Activated CD4-positive, alpha-beta T cell treated with anti-CD3 and anti-CD28 coated beads for 36 hours (primary cell): ENCODE measurements around the gene SPACA9. TPM values are rescaled to one million over a fixed set of nuclear protein-coding genes. Genes with fewer than 3 reads are reported as not detected.

Source experiments
- ATAC-seq: fragments of 200-7000 bp; cut with Tn5 transposase; one replicate; pipeline ENCODE4 v1.10.0; 2021; ENCODE audit warnings: mild to moderate bottlenecking, moderate library complexity
- CTCF ChIA-PET: fragments of 350-600 bp; sonication (Branson Sonifier 250); formaldehyde crosslinking; loops from one replicate; lab custom pipeline; 2021; ENCODE audit warnings: antibody characterized with exemption; lab: Charles Lee
- POLR2A ChIA-PET: fragments of 350-600 bp; sonication (Branson Sonifier 250); formaldehyde crosslinking; loops from one replicate; lab custom pipeline; 2021; ENCODE audit warnings: antibody characterized with exemption, inconsistent platforms; lab: Charles Lee
- DNase-seq: peaks from one replicate; pipeline ENCODE4 v3.0.0-alpha.2; 2020
- H3K27ac Mint-ChIP-seq: one replicate; pipeline ENCODE4 v1.8.0; 2021; ENCODE audit warnings: mixed read lengths
- H3K27me3 Mint-ChIP-seq: one replicate; pipeline ENCODE4 v1.8.0; 2021; ENCODE audit warnings: mixed read lengths
- H3K36me3 Mint-ChIP-seq: one replicate; pipeline ENCODE4 v1.8.0; 2021; ENCODE audit warnings: low read depth, mixed read lengths
- H3K4me1 Mint-ChIP-seq: one replicate; pipeline ENCODE4 v1.8.0; 2021; ENCODE audit warnings: mixed read lengths
- H3K4me3 Mint-ChIP-seq: one replicate; pipeline ENCODE4 v1.8.0; 2021; ENCODE audit warnings: mild to moderate bottlenecking, moderate library complexity, mixed read lengths
- H3K9me3 Mint-ChIP-seq: one replicate; pipeline ENCODE4 v1.8.0; 2021; ENCODE audit warnings: low read depth, mixed read lengths
- intact Hi-C, 2 experiments: fragments of 100-400 bp; cut with DNase I in 1 of 2; cut with micrococcal nuclease in 1 of 2; formaldehyde crosslinking; loops; one replicate each; pipeline versions ENCODE4 v1.14.2 to v1.15.1; 2022 to 2024; cut with DNase I, micrococcal nuclease
- total RNA-seq, 2 experiments: library from RNA; stranded (reverse); gene quantifications; one replicate each; pipeline ENCODE4 v1.2.3, GENCODE V29; 2021

The SPACA9 gene
- total RNA-seq, 2 experiments from 2014 or later, result 2.7 to 4.4 TPM

DNA sequence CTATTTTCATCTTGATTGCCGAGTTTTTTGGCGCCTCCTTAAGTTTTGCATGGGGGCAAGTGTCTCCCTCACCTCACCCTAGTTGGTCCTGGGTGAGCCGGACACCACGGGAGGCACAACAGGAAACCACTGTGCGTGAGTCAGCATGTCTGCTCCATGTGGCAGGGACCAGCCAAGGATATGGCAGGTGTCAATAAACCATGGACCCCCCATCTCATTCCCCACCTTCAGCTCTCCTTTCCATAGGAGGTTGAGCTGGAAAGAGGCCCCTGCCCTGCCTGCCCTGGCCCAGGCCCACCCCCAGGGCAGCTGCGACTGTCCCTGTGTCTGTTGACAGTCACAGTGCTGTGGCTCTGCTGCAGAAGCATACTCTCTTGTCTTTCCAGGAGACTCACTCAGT lies 3.1 kb downstream of the SPACA9 start:
- Mint-ChIP-seq H3K27ac (no peak overlapping the region), H3K4me3 (no peak overlapping the region), H3K36me3 (no peaks in the 10 kb centered on the region), H3K27me3 (no peaks in the 10 kb centered on the region), H3K9me3 (no peaks in the 10 kb centered on the region), H3K4me1 (peaks cover 17% of the 10 kb centered on the region)
- ChIA-PET POLR2A (no interaction called here), CTCF (interaction anchor here (0.6 kb wide), 1 partner anchor 1260 kb away, joined by 3 read pairs; no protein-coding TSS in a partner anchor)
- DNase-seq (no peak), ATAC-seq (no peak)
- intact Hi-C loops, result no loop called here

DNA sequence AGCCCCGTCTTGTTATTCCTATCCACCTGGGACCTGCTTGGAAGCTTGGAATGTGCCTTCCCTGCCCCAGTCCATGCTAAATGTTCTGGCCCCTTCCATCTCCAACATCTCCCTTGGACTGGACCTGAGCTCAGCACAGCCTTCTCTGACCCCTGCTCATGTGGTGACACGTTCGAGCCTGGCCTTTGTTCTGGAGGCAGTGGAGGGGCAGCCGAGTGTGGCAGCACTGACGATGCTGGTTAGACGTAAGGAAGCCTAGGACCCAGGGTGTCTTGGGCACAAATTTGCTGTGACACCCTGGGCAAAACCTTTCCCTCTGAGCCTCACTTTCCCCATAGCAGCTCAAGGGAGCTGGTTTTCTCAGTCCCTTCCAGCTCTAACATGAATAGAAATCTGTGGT lies 3.9 kb downstream of the SPACA9 start:
- intact Hi-C loops, result no loop called here
- H3K27ac Mint-ChIP-seq, result peak overlapping the region; percentile 26
- DNase-seq (no peak), ATAC-seq (no peak)
- no peaks in the 10 kb centered on the region for H3K36me3 Mint-ChIP-seq
- ChIA-PET CTCF (no interaction called here), POLR2A (no interaction called here)
- H3K4me3 Mint-ChIP-seq, result no peak overlapping the region
- H3K9me3 Mint-ChIP-seq, result no peaks in the 10 kb centered on the region
- H3K4me1 Mint-ChIP-seq, result peaks cover 17% of the 10 kb centered on the region
- no peaks in the 10 kb centered on the region for H3K27me3 Mint-ChIP-seq

DNA sequence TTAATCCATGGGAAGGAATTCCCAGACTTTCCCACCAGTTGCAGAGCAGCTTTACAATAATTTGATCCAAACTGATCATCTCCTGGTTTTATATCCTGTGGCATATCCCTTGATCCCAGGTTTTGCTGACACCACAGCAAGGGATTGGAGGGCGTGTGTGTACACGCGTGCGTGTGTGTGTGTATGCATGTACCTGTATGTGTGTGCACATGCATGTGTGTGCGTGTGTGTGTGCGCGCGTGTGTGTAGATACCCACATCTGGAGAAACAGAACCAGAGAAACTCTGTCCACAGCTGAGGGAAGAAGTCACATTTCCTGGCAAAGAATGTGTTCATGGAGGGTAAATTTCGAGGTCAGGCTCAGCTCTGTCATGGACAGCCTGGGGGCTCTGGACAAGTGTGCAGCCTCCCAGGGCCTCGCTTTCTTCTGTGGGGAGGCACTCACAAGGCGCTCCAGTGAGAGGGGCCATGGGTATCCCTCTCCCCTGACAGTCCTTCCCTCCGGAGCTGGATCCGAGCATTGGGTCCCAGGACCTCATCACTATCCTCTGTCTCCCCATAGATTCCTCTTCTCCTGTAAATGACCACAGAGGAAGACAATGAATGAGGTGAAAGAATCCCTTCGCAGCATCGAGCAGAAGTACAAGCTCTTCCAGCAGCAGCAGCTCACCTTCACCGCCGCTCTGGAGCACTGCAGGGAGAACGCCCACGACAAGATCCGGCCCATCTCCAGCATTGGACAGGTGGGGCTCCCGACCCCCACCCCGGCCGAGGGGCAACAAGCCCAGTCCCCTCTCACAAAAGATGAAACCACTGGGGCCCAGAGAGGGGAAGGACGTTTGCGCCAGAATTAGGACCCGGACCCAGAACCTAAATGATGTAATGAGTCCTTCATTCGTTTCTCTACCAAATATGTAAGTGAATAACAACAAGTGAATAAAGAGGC lies 4.9 kb downstream of the SPACA9 start:
- ATAC-seq, result no peak
- no peaks in the 10 kb centered on the region for H3K27me3 Mint-ChIP-seq
- H3K27ac Mint-ChIP-seq, result no peak overlapping the region
- ChIA-PET CTCF (no interaction called here), POLR2A (no interaction called here)
- H3K4me1 Mint-ChIP-seq, result peaks cover 18% of the 10 kb centered on the region
- H3K9me3 Mint-ChIP-seq, result no peaks in the 10 kb centered on the region
- no peak overlapping the region for H3K4me3 Mint-ChIP-seq
- intact Hi-C loops, result no loop called here
- H3K36me3 Mint-ChIP-seq, result no peaks in the 10 kb centered on the region
- no peak for DNase-seq

GRCh38 chr9:132885720-132886333 lies 7.1 kb downstream of the SPACA9 start:
- ChIA-PET POLR2A (no interaction called here), CTCF (interaction anchor here (0.6 kb wide), 1 partner anchor 16 kb away, joined by 3 read pairs; no protein-coding TSS in a partner anchor)
- Mint-ChIP-seq H3K27me3 (no peaks in the 10 kb centered on the region), H3K4me1 (peaks cover 9% of the 10 kb centered on the region), H3K4me3 (no peak overlapping the region), H3K27ac (no peak overlapping the region), H3K36me3 (no peaks in the 10 kb centered on the region), H3K9me3 (no peaks in the 10 kb centered on the region)
- ATAC-seq (no peak), DNase-seq (no peak)
- intact Hi-C loops, result no loop called here

GRCh38 chr9:132886334-132886725 lies 7.6 kb downstream of the SPACA9 start:
- H3K4me3 Mint-ChIP-seq, result no peak overlapping the region
- H3K4me1 Mint-ChIP-seq, result peaks cover 9% of the 10 kb centered on the region
- no peaks in the 10 kb centered on the region for H3K36me3 Mint-ChIP-seq
- ChIA-PET POLR2A (no interaction called here), CTCF (interaction anchor here (0.6 to 1.4 kb wide), 2 partner anchors 13 to 15 kb away, joined by 3 to 4 read pairs; no protein-coding TSS in a partner anchor)
- intact Hi-C loops, result no loop called here
- DNase-seq (no peak), ATAC-seq (no peak)
- H3K27me3 Mint-ChIP-seq, result no peaks in the 10 kb centered on the region
- no peak overlapping the region for H3K27ac Mint-ChIP-seq
- no peaks in the 10 kb centered on the region for H3K9me3 Mint-ChIP-seq

DNA sequence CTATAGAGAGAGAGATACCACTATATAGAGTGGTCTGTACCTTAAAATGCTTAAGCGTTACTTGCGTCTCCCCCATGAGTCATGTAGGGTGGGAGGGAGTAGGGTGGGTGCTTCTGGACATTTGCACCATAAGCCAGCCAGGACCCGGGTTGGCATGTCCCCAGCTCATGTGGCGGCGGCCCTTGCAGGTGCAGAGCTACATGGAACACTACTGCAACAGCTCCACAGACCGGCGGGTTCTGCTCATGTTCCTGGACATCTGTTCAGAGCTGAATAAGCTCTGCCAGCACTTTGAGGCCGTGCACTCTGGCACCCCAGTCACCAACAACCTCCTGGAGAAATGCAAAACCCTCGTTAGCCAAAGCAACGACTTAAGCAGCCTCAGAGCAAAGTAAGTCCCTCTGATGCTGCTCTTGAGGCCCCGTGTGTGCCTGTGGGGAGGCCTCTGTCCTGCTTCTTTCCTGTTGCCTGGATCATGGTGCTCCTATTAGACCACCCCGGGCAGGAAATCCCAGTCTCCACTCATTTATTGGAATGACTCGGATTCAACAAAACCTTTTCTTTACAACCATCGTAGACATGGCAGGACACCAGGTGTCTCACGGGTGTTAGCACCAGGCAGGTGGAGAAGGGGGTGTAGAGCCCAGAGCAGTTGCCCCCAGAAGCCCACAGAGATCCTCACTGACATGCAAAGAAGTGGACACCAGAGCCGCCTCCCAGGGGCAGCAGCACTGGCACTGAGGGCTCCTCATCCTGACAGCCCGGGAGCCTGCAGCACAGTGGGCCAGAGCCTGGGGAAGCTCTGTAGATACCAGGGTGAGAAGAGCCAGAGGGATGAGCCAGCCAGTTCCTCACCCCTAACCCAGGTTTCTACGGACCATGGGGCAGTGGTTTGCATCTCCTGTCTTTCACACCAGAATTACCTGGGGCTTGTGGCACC lies 8.8 kb downstream of the SPACA9 start:
- Mint-ChIP-seq H3K36me3 (no peaks in the 10 kb centered on the region), H3K27me3 (no peaks in the 10 kb centered on the region), H3K4me3 (no peak overlapping the region), H3K4me1 (peaks cover 9% of the 10 kb centered on the region), H3K9me3 (no peaks in the 10 kb centered on the region), H3K27ac (no peak overlapping the region)
- POLR2A ChIA-PET, result interaction anchor here (0.6 kb wide), 1 partner anchor 526 kb away, joined by 3 read pairs; no protein-coding TSS in a partner anchor
- ATAC-seq, result no peak
- CTCF ChIA-PET, result interaction anchor here (0.7 to 1.4 kb wide), 2 partner anchors 12 to 473 kb away, joined by 3 to 4 read pairs; no protein-coding TSS in a partner anchor
- no peak for DNase-seq
- intact Hi-C loops, result no loop called here

- Mint-ChIP-seq H3K9me3 (no peaks in the 10 kb centered on the region), H3K4me1 (peaks cover 3% of the 10 kb centered on the region), H3K27ac (no peak overlapping the region), H3K4me3 (no peak overlapping the region), H3K27me3 (no peaks in the 10 kb centered on the region), H3K36me3 (no peaks in the 10 kb centered on the region)
- ATAC-seq (no peak), DNase-seq (no peak)
- intact Hi-C loops, result no loop called here
- CTCF ChIA-PET, result interaction anchor here (0.7 kb wide), 1 partner anchor 474 kb away, joined by 3 read pairs; no protein-coding TSS in a partner anchor
- POLR2A ChIA-PET, result interaction anchor here (0.6 kb wide), 1 partner anchor 527 kb away, joined by 3 read pairs; no protein-coding TSS in a partner anchor
Measured at GRCh38 chr9:132888151-132888550, 9.5 kb downstream of the SPACA9 start.

- Mint-ChIP-seq H3K9me3 (no peaks in the 10 kb centered on the region), H3K4me1 (peaks cover 2% of the 10 kb centered on the region), H3K27me3 (no peaks in the 10 kb centered on the region), H3K36me3 (peaks cover 12% of the 10 kb centered on the region), H3K27ac (no peak overlapping the region), H3K4me3 (no peak overlapping the region)
- DNase-seq (no peak), ATAC-seq (no peak)
- CTCF ChIA-PET, result interaction anchor here (2.1 kb wide), 1 partner anchor 10 kb away, joined by 14 read pairs; no protein-coding TSS in a partner anchor
- POLR2A ChIA-PET, result no interaction called here
- intact Hi-C loops, result no loop called here
Measured at GRCh38 chr9:132892400-132892799, 13.7 kb downstream of the SPACA9 start.

GRCh38 chr9:132894346-132894745 lies 15.6 kb downstream of the SPACA9 start:
- intact Hi-C loops, result no loop called here
- Mint-ChIP-seq H3K27me3 (no peaks in the 10 kb centered on the region), H3K4me3 (no peak overlapping the region)

GRCh38 chr9:132894862-132895835 lies 16.5 kb downstream of the SPACA9 start:
- no peaks in the 10 kb centered on the region for H3K9me3 Mint-ChIP-seq
- H3K27me3 Mint-ChIP-seq, result no peaks in the 10 kb centered on the region
- DNase-seq, result no peak
- no peak overlapping the region for H3K4me3 Mint-ChIP-seq
- H3K27ac Mint-ChIP-seq, result no peak overlapping the region
- ChIA-PET CTCF (interaction anchor here (1.6 kb wide), 1 partner anchor 9 kb away, joined by 6 read pairs; no protein-coding TSS in a partner anchor), POLR2A (interaction anchor here (0.6 kb wide), 1 partner anchor 291 kb away, joined by 3 read pairs; no protein-coding TSS in a partner anchor)
- intact Hi-C loops, result no loop called here
- no peak for ATAC-seq
- H3K36me3 Mint-ChIP-seq, result peaks cover 17% of the 10 kb centered on the region
- no peaks in the 10 kb centered on the region for H3K4me1 Mint-ChIP-seq

More at GRCh38 chr9:132894346-132894745, 15.6 kb downstream of the SPACA9 start:
- ChIA-PET POLR2A (no interaction called here), CTCF (interaction anchor here (1.0 kb wide), 1 partner anchor 45 kb away, joined by 5 read pairs; no protein-coding TSS in a partner anchor)
- DNase-seq, result no peak
- Mint-ChIP-seq H3K9me3 (no peaks in the 10 kb centered on the region), H3K27ac (no peak overlapping the region), H3K36me3 (peaks cover 17% of the 10 kb centered on the region), H3K4me1 (no peaks in the 10 kb centered on the region)
- no peak for ATAC-seq
